ENCODE data around the gene TAF1.
"Not testable (repeated sequence)": the region's sequence is repeated elsewhere in the genome, so short reads cannot be mapped to it uniquely, and the experiment has no call there.

GRCh38 chrX:71513731-71514130, 147.6 kb downstream of the TAF1 start:
- not testable (repeated sequence) for TF ChIP-seq CTCF, POLR2AphosphoS5 (IDR thresholded peaks at IDR 0.05)
